ENCODE measurements around the gene KSR2.
"Not testable (repeated sequence)": the region's sequence is repeated elsewhere in the genome, so short reads cannot be mapped to it uniquely, and the experiment has no call there.

The KSR2 gene

DNA sequence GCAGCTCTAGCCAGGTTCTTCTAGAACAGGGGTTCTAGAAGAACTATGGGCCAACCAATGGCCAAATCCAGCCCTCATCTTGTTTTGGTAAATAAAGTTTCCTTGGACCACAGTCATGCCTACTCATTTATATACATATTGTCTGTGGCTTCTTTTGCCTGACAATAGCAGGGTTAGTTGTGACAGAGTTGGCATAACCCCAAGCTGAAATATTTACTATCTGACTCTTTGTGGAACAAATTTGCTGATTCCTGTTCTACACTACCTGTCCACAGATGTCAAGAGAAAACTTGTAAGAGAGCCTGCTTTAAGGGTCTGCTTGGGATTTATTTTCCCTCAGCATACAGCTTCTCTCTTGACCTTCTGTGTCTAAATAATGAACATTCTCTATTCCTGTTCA lies 289.0 kb downstream of the KSR2 start:
- no peak for DNase-seq

DNA sequence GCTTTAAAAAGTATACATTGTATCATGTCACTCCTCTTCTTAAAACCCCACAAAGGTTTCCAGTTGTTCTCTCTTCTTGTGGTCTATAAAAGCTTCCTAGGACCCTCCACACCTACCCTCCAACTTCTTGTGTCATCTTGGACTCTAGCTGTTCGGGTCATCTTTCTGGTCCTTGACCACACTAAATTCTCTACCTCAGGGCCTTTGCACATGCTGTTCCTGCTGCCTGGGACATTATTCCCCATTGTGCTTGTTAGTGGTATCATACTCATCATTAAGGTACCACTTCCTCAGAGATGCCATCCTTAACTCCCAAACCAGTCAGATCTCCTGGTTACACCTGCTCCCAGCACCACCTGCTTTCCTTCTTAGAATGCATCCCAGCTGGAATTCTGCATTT lies 294.0 kb downstream of the KSR2 start:
- no peak for DNase-seq

DNA sequence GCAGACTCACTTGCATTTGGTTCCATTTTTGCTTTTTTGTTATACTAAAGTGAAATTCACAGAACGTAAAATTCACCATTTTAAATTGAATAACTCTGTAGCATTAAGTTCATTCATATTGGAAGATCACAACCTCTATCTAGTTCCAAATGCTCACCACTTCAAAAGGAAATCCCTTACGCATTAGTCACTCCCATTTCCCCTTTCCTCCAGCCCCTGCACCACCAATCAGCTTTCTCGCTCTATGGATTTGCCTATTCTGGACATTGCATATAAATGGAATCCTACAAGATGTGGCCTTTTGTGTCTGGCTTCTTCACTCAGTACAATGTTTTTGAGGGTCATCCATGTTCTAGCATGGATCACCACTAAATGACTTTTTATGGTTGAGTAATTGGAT lies 294.5 kb downstream of the KSR2 start:
- no peak for DNase-seq

DNA sequence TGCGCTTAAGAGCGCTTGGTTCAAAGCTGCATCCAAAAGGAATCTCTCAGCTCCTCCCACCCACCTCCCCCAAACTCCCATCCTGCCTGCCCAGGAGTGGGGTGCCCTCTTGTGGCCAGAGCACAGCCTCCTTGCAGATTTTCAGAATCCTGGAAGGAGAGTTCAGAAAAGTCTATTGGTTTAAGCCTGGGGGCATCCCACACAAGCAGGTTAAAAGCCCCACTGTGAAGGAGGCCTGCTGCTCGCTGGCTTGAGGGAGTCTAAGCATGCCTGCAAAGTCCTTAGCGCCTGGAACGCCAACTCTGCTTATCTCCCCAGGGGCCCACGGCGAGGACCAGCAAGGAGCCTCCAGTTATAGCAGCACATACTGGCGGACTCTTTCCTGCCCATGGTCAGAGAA lies 297.1 kb downstream of the KSR2 start:
- DNase-seq, result peak; percentile 0 to 2

DNA sequence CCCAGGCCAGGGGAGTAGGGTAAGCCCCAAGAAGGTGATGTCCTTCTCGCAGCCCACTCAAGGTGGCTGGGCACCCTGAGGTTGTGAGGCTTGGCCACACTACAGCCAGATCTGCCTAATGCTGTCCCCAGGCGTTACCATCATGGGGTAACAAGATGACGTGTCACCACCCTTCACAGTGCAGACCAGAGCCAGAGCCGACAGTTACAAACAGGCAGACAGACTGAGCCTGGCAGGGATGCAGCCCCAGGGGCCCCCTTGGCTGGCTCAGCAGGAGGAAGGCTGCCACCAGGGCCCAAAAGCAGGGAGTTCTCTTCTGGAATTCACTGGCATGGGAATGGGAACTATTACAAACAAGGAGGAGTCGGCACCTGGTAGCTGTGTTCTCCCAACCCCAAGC lies 304.6 kb downstream of the KSR2 start:
- no peak for DNase-seq

DNA sequence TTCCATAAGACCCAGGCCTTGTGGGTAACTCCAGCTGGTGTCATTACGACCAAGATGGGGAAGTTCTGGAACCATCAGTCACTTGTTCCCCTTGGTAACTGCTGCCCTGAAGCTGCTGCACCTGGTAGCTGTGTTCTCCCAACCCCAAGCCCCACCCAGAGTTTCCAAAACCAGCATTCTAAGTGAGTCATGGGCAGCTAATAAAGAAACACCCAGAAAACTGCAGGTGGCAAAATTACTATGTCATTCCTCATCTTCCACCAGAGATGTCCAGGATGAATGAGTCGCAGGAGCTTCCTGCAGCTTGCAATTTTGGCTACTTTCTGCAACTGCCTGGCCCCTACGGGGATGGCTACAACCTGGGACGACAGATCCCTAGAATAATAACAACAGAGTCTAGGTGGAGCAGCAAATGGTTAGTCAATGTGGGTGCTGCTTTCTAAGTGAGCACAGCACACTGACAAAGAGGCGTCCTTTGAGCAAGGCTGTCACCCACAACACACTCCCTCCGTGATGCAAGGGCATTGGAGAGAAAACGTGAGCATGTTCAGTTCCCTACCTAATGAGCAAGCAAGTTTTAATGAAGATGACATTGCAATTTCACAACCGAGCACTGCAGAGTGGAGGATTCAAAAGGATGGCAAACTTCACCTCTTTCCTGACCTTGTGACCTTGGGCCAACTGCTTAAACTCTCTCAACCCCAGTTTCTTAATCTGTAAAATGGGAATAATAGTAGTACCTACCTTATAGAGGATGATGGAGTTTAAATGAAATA lies 306.0 kb downstream of the KSR2 start:
- DNase-seq, result no peak

DNA sequence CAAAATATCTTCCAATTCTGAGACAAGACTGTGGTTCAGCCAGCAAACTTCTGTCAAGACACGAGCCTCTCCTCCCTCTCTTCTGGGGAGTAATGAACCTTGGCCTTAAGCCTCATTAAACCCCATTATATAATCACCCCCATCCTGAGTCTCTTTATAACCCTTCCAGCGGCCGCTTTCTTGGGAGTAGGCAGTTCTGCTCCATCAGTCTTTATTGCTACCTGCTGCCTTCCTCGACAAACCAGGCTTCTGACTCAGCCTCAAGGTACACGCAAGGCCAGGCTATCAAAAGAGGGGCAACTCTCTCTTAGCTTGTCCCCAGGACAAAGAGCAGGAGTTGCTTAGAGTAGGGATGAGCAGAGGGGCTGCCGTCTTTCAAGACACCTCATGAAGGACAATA lies 306.6 kb downstream of the KSR2 start:
- DNase-seq, result no peak

DNA sequence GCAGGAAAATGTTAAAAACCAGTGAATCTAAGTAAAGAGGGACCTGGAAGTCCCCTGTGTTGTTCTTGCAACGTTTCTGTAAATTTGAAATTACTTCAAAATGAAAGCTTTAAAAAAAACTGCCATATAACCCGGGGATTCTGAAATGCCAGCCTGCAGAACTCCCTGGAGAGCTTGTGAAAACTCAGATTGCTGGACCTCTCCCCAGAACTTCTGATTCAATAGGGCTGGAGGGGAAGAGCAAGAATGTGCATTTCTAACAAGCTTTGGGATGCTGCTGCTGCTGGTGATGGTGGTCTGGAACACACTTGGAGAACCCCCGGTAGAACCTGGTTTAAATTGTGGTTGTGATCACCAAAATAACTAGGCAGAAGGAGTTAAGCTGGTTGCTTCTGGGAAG lies 307.3 kb downstream of the KSR2 start:
- DNase-seq, result no peak

DNA sequence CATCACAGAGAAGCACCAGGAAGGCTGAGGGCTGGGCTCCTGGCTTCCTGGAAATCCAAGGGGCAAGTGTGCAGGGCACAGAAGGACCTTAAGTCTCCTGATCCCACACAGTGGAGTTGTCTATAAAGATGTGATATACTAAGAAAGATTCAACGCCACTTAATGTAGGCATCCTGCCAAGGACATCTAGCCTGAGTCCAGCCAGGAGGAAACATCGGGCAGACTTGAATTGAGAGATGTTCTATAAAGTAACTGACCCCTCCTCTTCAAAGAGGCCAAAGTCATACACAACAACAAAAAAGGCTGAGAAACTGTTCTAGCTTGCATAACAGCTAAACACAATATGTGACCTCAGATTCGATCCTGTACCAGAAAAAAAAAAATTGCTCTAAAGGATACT lies 307.9 kb downstream of the KSR2 start:
- no peak for DNase-seq

DNA sequence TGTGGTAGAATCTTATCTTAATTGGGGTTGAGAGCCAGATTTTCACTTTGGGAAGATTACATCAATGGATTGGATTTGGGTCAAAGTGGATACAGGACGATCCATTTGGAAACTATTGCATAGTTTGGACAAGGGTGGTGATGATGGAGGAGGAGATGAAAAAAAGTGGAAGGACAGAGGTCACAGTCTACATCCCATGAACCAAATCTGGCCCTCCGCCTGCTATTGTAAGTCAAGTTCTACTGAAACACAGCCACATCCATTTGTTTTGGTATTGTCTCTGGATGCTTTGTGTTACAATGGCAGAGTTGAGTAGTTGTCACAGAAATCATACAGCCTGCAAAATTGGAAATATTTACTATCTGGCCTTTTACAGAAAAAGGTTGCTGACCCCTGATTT lies 310.6 kb downstream of the KSR2 start:
- no peak for DNase-seq

DNA sequence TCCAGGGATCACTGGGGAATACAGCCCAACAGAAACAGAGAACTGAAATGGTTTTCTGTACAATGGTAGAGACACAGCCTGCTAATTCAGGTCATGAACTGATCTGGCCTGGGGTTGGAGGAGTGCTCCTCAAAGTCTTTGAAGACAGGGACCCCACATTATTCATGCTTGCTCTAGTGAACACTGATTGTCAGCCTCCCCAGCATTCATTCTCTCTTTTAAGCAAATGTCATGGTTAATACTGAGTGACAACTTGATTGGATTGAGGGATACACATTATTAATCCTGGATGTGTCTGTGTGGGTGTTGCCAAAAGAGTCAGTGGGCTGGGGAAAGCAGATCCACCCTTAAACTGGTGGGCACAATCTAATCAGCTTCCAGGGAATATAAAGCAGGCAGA lies 319.0 kb downstream of the KSR2 start:
- no peak for DNase-seq

DNA sequence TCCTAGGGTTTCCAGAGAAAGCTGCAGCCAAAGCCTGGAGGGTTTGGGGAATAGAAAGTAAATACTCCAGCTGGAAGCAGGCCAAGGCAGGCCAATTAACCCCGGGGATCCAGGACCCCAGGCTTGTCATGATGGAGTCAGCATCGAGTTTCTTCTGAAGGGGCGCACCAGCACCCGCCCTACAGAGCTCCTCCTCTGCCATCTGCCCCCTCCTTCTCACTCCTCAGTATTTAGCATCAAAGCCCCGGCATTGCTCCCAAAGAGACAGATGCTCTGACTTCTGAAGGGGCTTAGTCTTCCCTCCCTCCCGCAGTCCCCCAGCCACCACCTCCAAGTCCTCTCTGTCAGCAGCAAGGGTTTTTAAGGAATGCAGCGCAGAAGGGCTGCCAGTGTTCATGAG lies 322.3 kb downstream of the KSR2 start:
- DNase-seq, result no peak

DNA sequence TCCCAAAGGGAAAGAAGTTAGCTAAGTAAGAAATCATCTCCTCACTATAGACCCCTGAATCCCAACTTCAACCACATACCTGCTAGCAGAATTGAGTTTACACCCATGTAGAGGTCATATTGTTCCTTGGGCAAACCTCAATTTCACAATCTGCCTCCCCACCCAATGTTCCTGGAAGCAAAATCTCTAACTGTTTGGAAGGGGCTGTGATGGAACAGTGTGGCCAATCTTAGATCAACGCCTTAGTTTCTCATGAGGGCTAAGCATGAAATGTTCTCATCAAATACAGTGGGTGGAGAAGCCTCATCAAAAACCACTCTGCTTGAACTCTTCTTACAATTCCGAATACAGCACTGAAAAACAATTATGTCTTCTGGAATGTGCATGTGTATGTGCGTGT lies 323.3 kb downstream of the KSR2 start:
- no peak for DNase-seq

DNA sequence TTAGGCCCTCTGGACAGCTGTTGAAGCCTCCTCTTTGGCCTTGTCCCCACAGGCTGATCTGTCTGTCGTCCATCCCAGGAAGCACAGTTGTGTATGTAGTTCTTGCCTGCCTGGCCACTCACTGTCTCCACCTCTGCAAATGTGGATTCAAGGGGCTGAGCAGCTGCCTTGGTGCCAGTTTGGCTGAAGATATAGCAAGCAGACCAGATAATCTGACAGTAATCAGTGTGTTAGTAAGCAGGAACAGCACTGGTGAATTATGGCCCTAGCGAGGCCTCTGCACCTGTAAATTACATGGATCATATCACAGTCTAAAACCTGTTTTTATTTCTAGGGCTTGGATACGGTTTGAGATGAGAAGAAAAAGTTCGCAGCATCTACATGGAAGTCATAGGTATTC lies 324.8 kb downstream of the KSR2 start:
- no peak for DNase-seq

DNA sequence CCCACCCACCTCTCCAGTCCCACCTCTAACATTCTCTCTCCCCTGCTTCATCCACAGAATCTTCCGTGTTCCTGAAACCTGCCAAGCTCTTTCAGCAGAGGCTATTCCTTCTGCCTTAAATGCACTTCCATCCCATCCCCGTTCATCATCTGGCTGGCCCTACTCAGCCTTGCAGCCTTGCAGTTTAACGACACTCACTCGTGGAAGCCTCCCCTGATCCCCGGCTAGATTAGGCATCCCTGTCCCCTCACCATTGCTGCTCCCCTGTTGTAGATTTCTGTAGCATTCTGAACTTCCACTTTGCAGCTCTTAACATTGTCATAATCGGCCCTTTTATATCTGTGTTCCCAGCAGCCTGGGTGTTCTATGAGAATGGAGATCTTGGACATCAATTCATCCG lies 326.9 kb downstream of the KSR2 start:
- no peak for DNase-seq

DNA sequence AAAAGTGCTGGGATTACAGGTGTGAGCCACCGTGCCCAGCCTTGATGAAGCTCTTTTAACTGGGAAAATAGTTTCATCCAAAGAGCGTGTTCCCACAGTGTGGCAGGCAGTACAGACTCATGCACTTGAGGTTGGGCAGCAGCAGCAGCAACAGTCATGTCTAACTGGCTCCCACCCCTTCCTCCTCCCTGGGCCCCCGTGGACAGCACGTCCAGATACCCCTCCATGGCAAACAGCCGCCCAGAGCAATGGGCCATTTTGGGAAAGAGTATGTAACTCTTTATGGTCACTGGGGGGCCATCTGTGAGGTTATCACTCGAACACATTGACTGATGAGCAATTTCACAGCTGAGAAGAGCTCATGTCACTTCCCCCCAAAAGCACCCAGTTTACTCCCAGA lies 328.3 kb downstream of the KSR2 start:
- DNase-seq, result no peak

DNA sequence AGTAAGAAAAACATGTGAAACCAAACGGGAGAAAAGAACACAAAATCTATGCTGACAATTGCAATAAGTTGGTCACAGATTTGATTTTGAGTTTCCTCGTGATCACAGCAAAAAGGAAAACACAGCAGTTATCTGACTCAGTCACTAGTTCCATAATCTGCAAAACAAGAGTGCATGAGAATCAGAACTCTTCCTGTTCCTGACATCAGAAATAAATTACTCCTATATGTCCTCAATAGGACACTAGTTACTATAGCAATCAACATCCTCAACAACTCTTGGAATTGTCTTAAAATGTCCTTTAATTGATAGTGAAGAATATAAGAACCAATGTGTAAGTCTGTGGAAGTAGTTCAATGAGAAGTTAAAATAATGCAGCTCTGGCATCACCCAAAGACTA lies 339.3 kb downstream of the KSR2 start:
- DNase-seq, result no peak

DNA sequence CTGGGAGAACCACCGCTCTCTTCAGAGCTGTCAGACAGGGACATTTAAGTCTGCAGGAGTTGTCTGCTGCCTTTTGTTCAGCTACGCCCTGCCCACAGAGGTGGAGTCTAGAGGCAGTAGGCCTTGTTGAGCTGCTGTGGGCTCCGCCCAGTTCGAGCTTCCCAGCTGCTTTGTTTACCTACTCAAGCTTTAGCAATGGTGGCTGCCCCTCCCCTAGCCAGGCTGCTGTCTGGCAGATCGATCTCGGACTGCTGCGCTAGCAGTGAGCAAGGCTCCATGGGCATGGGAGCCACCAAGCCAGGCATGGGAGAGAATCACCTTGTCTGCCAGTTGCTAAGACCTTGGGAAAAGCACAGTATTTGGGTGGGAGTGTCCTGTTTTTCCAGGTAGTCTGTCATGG lies 340.1 kb downstream of the KSR2 start:
- not testable (repeated sequence) for DNase-seq

DNA sequence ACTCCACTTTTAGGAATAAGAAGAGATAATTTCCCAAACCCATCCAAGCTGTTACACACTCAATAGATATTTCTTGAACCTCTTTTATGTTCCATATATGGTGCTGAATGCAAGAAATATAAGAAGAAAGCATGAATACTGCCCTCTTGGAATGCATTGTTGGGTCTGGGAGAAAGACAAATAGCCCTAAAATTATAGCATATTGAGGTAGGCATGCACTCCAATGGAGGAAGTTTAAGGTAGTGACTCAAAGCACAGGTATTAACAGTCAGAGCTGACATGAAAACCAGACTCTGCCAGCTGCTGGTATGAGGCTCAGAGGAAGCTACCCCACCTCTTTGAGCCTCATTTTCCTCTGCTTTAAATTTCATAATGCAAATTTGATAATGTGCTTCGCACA lies 346.0 kb downstream of the KSR2 start:
- DNase-seq, result no peak

DNA sequence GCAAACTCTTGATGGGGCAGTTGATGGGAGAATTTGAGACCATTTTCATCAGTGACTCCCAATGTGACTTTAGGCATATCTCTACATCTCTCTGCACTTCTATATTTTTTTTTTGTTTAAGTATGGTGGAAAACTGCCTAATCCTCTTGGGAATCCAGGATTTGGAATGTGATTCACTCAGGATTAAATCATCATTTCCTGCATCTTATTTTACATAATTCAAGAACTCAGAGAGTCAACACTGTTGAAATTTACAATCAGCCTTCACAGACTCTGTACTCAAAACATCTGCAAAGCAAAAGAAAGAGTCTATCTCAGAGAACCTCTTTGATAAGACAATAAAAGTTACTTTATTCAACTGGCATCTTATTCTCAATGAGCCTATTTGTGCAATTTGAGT lies 346.7 kb downstream of the KSR2 start:
- no peak for DNase-seq

DNA sequence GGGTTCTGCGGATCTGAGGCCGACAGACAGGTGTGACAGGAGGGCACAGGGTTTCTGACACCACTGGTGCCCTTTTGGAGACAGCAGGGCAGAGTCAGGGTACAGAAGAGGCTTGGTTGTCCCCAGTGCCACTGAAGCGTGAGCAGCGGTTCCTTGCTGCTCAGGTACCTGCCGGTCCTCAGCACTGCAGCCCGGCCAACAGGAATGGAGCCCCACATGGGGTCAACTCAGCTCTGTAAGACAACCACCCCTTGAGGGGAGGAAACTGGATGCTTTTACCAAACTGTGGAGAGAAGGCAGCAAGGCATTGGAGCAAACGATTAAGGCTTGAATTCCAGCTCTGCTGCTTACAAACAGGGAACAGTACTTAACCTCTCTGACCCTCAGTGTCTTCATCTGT lies 361.0 kb downstream of the KSR2 start:
- DNase-seq, result no peak

DNA sequence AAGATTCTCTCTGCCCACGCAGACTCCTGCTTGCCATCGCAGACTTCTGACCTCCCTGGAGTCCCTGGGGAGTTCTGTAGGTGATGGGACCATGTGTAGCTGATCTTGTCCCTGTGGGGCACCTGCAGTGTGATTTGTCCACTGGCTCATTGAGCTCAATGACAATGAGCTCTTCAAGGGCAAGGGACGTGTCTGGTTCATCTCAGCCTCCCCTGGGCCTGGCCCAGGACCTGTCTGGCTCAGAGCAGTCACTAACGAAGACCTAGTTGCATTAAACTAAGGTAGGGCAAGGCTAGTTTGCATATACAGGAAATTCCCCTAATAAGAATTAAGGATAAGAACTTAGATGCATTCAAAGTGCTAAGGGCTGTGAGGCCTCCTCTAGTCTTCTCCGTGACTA lies 361.8 kb downstream of the KSR2 start:
- no peak for DNase-seq

DNA sequence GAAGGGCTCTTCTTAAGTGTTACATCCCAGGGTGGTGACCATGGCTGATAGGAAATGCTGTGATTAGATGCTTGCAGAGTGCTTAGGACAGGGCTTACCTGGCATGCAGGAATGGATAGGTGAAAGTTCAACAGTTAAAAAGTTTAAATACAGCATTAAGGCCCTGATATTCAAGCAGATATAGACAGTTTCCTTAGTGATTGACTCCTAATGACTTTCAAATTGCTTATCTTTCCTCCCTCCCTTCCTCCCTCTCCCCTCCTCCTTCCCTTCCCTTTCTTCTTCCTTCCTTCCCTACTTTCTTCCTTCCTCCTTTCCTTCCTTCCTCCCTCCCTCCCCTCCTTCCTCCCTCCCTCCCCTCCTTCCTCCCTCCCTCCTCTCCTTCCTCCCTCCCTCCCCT lies 362.8 kb downstream of the KSR2 start:
- DNase-seq, result no peak

DNA sequence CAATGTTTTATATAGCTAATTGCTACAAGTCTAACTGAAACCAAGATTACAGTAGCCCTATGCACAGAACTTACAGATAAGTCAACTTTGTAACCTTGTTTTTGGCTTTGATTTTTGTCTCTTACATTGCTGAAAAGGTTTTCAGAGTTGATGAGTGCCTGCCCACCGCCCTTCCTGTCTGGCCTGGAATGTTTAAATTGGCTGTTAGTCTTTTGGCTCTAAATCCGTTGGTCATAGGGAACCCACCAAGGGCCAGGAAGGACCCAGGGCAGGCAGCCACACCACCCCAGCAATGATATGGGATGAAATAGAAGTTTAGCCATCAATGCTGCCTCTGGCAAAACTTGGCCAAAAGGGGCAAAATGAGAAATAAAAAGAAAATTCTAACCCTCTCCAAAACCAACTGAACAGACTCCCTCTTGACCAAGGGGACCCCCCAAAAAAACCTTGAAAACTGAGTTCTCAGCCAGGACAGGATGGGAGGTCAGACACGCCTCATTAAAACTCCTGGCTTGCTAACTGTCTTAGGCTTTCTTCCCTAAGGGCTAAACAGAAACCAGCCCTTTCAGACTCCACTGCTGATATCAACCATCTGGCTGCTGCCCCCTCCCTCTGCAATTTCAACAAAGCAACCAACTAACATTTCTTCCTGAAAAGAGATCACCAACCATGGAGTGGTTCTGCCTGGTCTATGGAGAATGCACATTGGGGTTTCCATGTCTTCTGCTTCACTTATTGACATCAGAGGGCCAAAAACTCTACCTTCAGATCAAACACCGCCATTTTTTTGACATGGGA lies 365.3 kb downstream of the KSR2 start:
- no peak for DNase-seq

DNA sequence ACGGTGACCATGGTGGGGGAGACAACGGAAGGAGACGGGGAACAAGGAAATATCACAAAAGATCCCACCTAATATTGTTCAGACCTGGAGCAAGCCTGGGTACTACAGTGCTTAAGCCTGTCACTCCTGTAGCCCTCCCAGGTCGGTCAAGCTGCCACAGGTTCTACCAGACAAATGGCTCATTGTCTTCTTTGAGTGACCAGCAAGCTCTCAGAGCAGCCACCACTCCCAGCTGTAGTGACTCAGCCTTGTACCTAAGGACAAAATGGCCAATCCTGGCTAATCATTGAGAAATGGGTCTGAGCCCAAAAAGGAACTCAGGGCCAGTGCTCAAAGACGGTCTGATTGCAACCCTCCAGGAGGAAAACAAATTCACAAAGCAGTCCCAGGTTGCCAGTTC lies 368.9 kb downstream of the KSR2 start:
- no peak for DNase-seq

Measured in NCI-H446 (cell line).